CD14-positive monocyte (primary cell): ENCODE data around the gene NRXN3. TPM values are rescaled to one million over a fixed set of nuclear protein-coding genes. Genes with fewer than 3 reads are reported as not detected.

Experiments
- DNase-seq, 3 donors: peaks; one replicate each; pipeline ENCODE4 v3.0.0-alpha.2; 2011 to 2022
- H2AFZ ChIP-seq: 2 replicates; pipeline ENCODE4 v1.6.0; 2012; ENCODE audit warnings: mild to moderate bottlenecking, low read depth, low read length, inconsistent platforms; ENCODE audit not compliant: insufficient read depth, poor library complexity, severe bottlenecking
- H3K27ac ChIP-seq, 2 donors: 1 replicate in 1 of 2; 2 replicates in 1 of 2; pipeline ENCODE4 v1.5.1; 2012 to 2013; ENCODE audit warnings: low read length in 2 of 2, control low read depth in 1 of 2, inconsistent platforms in 1 of 2, low read depth in 1 of 2, mild to moderate bottlenecking in 1 of 2
- H3K27me3 ChIP-seq, 2 donors: one replicate each; pipeline versions ENCODE4 v1.6.0 to v1.6.1; 2011 to 2013; ENCODE audit warnings: low read length in 2 of 2; ENCODE audit not compliant: control insufficient read depth in 2 of 2, insufficient read depth in 2 of 2
- H3K36me3 ChIP-seq, 2 donors: replicated peaks in 1 of 2; 1 replicate in 1 of 2; 2 replicates in 1 of 2; pipeline versions ENCODE4 v1.5.1 to v1.6.1; 2012 to 2013; ENCODE audit warnings: low read length in 2 of 2, control low read depth in 1 of 2, inconsistent platforms in 1 of 2, mild to moderate bottlenecking in 1 of 2; ENCODE audit not compliant: insufficient read depth in 2 of 2, control insufficient read depth in 1 of 2
- H3K4me1 ChIP-seq, 2 donors: 1 replicate in 1 of 2; 2 replicates in 1 of 2; pipeline versions ENCODE4 v1.5.1 to v1.6.1; 2012 to 2013; ENCODE audit warnings: low read length in 2 of 2, control low read depth in 1 of 2, inconsistent platforms in 1 of 2, mild to moderate bottlenecking in 1 of 2, moderate library complexity in 1 of 2; ENCODE audit not compliant: insufficient read depth in 2 of 2, control insufficient read depth in 1 of 2
- H3K4me2 ChIP-seq: replicated peaks from 2 replicates; pipeline ENCODE3; 2012; ENCODE audit warnings: low read length, moderate library complexity, mild to moderate bottlenecking; ENCODE audit not compliant: poor library complexity, severe bottlenecking; ENCODE audit errors: extremely low read depth
- H3K4me3 ChIP-seq, 3 experiments: fragments of 200-600 bp in 1 of 3; sonication (generic) in 1 of 3; replicated peaks in 1 of 3; 1 replicate in 2 of 3; 2 replicates in 1 of 3; pipeline ENCODE4 v1.5.1; 2011 to 2013; ENCODE audit warnings: low read length in 3 of 3, mild to moderate bottlenecking in 3 of 3, control low read depth in 2 of 3, low read depth in 2 of 3, inconsistent platforms in 1 of 3, moderate library complexity in 1 of 3
- H3K79me2 ChIP-seq: 2 replicates; pipeline ENCODE4 v1.6.0; 2012; ENCODE audit warnings: mild to moderate bottlenecking, control low read depth, inconsistent platforms, low read length, moderate library complexity; ENCODE audit not compliant: insufficient read depth
- H3K9ac ChIP-seq: 2 replicates; pipeline ENCODE4 v1.6.0; 2017; ENCODE audit warnings: low read length, mild to moderate bottlenecking; ENCODE audit not compliant: insufficient read depth, poor library complexity, severe bottlenecking
- H3K9me3 ChIP-seq, 2 donors: replicated peaks in 1 of 2; 1 replicate in 1 of 2; 2 replicates in 1 of 2; pipeline versions ENCODE4 v1.5.1 to v1.6.1; 2012 to 2013; ENCODE audit warnings: low read length in 2 of 2, control low read depth in 1 of 2; ENCODE audit not compliant: control insufficient read depth in 1 of 2, insufficient read depth in 1 of 2
- H4K20me1 ChIP-seq: 2 replicates; pipeline ENCODE4 v1.6.0; 2012; ENCODE audit warnings: mild to moderate bottlenecking, low read length, control low read depth, moderate library complexity; ENCODE audit not compliant: insufficient read depth
- H3K27ac Mint-ChIP-seq, 7 donors: one replicate each; pipeline ENCODE4 v1.8.0; 2020; ENCODE audit warnings: mild to moderate bottlenecking in 7 of 7, mixed read lengths in 7 of 7, moderate library complexity in 6 of 7, inconsistent platforms in 2 of 7
- H3K27me3 Mint-ChIP-seq, 3 donors: one replicate each; pipeline ENCODE4 v1.8.0; 2021 to 2022; ENCODE audit warnings: low read depth in 3 of 3, mild to moderate bottlenecking in 3 of 3, mixed read lengths in 3 of 3, moderate library complexity in 3 of 3, inconsistent platforms in 1 of 3
- H3K36me3 Mint-ChIP-seq, 2 donors: one replicate each; pipeline ENCODE4 v1.8.0; 2020; ENCODE audit warnings: mixed read lengths in 2 of 2, inconsistent platforms in 1 of 2, mild to moderate bottlenecking in 1 of 2
- H3K4me1 Mint-ChIP-seq: one replicate; pipeline ENCODE4 v1.8.0; 2020; ENCODE audit warnings: mild to moderate bottlenecking, mixed read lengths
- H3K4me3 Mint-ChIP-seq, 2 donors: one replicate each; pipeline ENCODE4 v1.8.0; 2020; ENCODE audit warnings: mild to moderate bottlenecking in 2 of 2, mixed read lengths in 2 of 2, moderate library complexity in 1 of 2
- H3K9me3 Mint-ChIP-seq, 7 donors: one replicate each; pipeline ENCODE4 v1.8.0; 2020 to 2022; ENCODE audit warnings: mixed read lengths in 7 of 7, mild to moderate bottlenecking in 6 of 7, moderate library complexity in 6 of 7, inconsistent platforms in 2 of 7
- CTCF ChIP-seq: fragments of 200-600 bp; IDR thresholded peaks from one replicate; pipeline ENCODE4 v1.8.0; 2022; ENCODE audit warnings: antibody characterized with exemption, mild to moderate bottlenecking
- WGBS: methylation state at CpG from one replicate; pipeline ENCODE4 v1.1.5; 2013; ENCODE audit warnings: missing lambda C conversion rate; ENCODE audit not compliant: insufficient coverage; 5-methylcytosine and 5-hydroxymethylcytosine counted together
- intact Hi-C, 2 donors: fragments of 100-400 bp; cut with micrococcal nuclease; formaldehyde crosslinking; loops; one replicate each; pipeline versions ENCODE4 v1.15.0 to v1.15.1; 2023
- polyA plus RNA-seq, 3 donors: library from polyadenylated mRNA; depleted of rRNA in 1 of 3; unstranded in 2 of 3; stranded (reverse) in 1 of 3; fragments of 300-500 nt in 2 of 3; fragments of >200 nt in 1 of 3; fragmentation: Illumina TruSeq in 2 of 3; gene quantifications; 1 replicate in 2 of 3; 2 replicates in 1 of 3; pipeline ENCODE4 v1.2.3, GENCODE V29; 2012 to 2021

The NRXN3 gene
- polyA plus RNA-seq, 3 donors, result not detected

- Histone ChIP-seq H3K36me3 (no peaks in the 10 kb centered on the region), H3K27me3 (no peaks in the 10 kb centered on the region), H4K20me1 (no peaks in the 10 kb centered on the region), H3K4me1 (no peaks in the 10 kb centered on the region), H3K4me2 (no peak overlapping the region), H3K79me2 (no peaks in the 10 kb centered on the region), H3K9ac (no peak overlapping the region), H3K27ac (no peak overlapping the region), H2AFZ (no peak overlapping the region), H3K4me3 (no peak overlapping the region), H3K9me3 (no peaks in the 10 kb centered on the region)
- intact Hi-C loops, result no loop called here
- TF ChIP-seq CTCF, result no peak
- Mint-ChIP-seq H3K4me3 (no peak overlapping the region), H3K27ac (no peak overlapping the region), H3K9me3 (peaks cover 0 to 6% (median 3%) of the 10 kb centered on the region in 7 donors), H3K27me3 (peaks cover 0 to 2% (median 0%) of the 10 kb centered on the region in 3 donors), H3K4me1 (no peaks in the 10 kb centered on the region), H3K36me3 (no peaks in the 10 kb centered on the region)
- DNase-seq, result no peak
- 100% methylated on average over 1 of the region's 1 CpG for WGBS
Measured at GRCh38 chr14:79543348-79543747, 1373.2 kb downstream of the NRXN3 start.

GRCh38 chr14:79543967-79544697, 1374.0 kb downstream of the NRXN3 start:
- TF ChIP-seq CTCF, result no peak
- Histone ChIP-seq H3K9me3 (no peaks in the 10 kb centered on the region), H3K27ac (no peak overlapping the region), H4K20me1 (no peaks in the 10 kb centered on the region), H2AFZ (no peak overlapping the region), H3K27me3 (no peaks in the 10 kb centered on the region), H3K4me2 (no peak overlapping the region), H3K9ac (no peak overlapping the region), H3K79me2 (no peaks in the 10 kb centered on the region), H3K4me1 (no peaks in the 10 kb centered on the region), H3K36me3 (no peaks in the 10 kb centered on the region), H3K4me3 (no peak overlapping the region)
- no peak for DNase-seq
- no peak overlapping the region for H3K4me3 Mint-ChIP-seq
- no peaks in the 10 kb centered on the region for H3K36me3 Mint-ChIP-seq
- 70% methylated on average over 2 of the region's 7 CpGs for WGBS
- no peaks in the 10 kb centered on the region for H3K4me1 Mint-ChIP-seq
- peaks cover 0 to 6% (median 3%) of the 10 kb centered on the region in 7 donors for H3K9me3 Mint-ChIP-seq
- H3K27me3 Mint-ChIP-seq, result peaks cover 0 to 2% (median 0%) of the 10 kb centered on the region in 3 donors
- no peak overlapping the region for H3K27ac Mint-ChIP-seq
- intact Hi-C loops, result no loop called here
